Astrocyte (in vitro differentiated cells and primary cell): Measurements from ENCODE around the gene CA14. TPM values are rescaled to one million over a fixed set of nuclear protein-coding genes. Genes with fewer than 3 reads are reported as not detected.
"Not testable (repeated sequence)": the region's sequence is repeated elsewhere in the genome, so short reads cannot be mapped to it uniquely, and the experiment has no call there.

Source experiments
- DNase-seq: peaks from one replicate; pipeline ENCODE4 v3.0.0-alpha.2; 2010; ENCODE audit warnings: low read depth
- FAIRE-seq: peaks from 2 replicates; lab custom pipeline; 2011; peaks lifted over from hg19 to GRCh38; lab: Jason Lieb, UNC
- H2AFZ ChIP-seq: 2 replicates; pipeline ENCODE4 v1.6.0; 2012; ENCODE audit warnings: low read depth, low read length, inconsistent platforms
- H3K27ac ChIP-seq: 2 replicates; pipeline ENCODE4 v1.5.1; 2011; ENCODE audit warnings: low read depth, low read length, inconsistent platforms
- H3K27me3 ChIP-seq: 2 replicates; pipeline ENCODE4 v1.6.0; 2011; ENCODE audit warnings: low read length, inconsistent platforms; ENCODE audit not compliant: insufficient read depth
- H3K36me3 ChIP-seq: 2 replicates; pipeline ENCODE4 v1.5.1; 2011; ENCODE audit warnings: low read length, inconsistent platforms; ENCODE audit not compliant: insufficient read depth
- H3K4me1 ChIP-seq: 2 replicates; pipeline ENCODE4 v1.5.1; 2011; ENCODE audit warnings: low read length, inconsistent platforms; ENCODE audit not compliant: insufficient read depth
- H3K4me2 ChIP-seq: 2 replicates; pipeline ENCODE4 v1.6.0; 2012; ENCODE audit warnings: low read length, inconsistent platforms
- H3K4me3 ChIP-seq: 2 replicates; pipeline ENCODE4 v1.5.1; 2011; ENCODE audit warnings: low read depth, mild to moderate bottlenecking, low read length, inconsistent platforms; ENCODE audit not compliant: insufficient read depth
- H3K79me2 ChIP-seq: 2 replicates; pipeline ENCODE4 v1.6.0; 2012; ENCODE audit warnings: mild to moderate bottlenecking, low read length, inconsistent platforms; ENCODE audit not compliant: insufficient read depth
- H3K9ac ChIP-seq: 2 replicates; pipeline ENCODE4 v1.6.0; 2012; ENCODE audit warnings: mild to moderate bottlenecking, low read length, inconsistent platforms
- H3K9me3 ChIP-seq: 2 replicates; pipeline ENCODE4 v1.5.1; 2012; ENCODE audit warnings: low read depth, mild to moderate bottlenecking, low read length, inconsistent platforms; ENCODE audit not compliant: insufficient read depth
- H4K20me1 ChIP-seq: 2 replicates; pipeline ENCODE4 v1.6.0; 2012; ENCODE audit warnings: low read length, inconsistent platforms; ENCODE audit not compliant: insufficient read depth
- H3K27ac Mint-ChIP-seq: one replicate; pipeline ENCODE4 v1.8.0; 2021; ENCODE audit warnings: mild to moderate bottlenecking, mixed read lengths; ENCODE audit not compliant: unreplicated experiment
- H3K27me3 Mint-ChIP-seq: one replicate; pipeline ENCODE4 v1.8.0; 2021; ENCODE audit warnings: low read depth, mixed read lengths; ENCODE audit not compliant: unreplicated experiment
- H3K36me3 Mint-ChIP-seq: one replicate; pipeline ENCODE4 v1.8.0; 2021; ENCODE audit warnings: low read depth, mixed read lengths; ENCODE audit not compliant: unreplicated experiment
- H3K4me1 Mint-ChIP-seq: one replicate; pipeline ENCODE4 v1.8.0; 2021; ENCODE audit warnings: low read depth, mixed read lengths; ENCODE audit not compliant: unreplicated experiment
- H3K4me3 Mint-ChIP-seq: one replicate; pipeline ENCODE4 v1.8.0; 2021; ENCODE audit warnings: mild to moderate bottlenecking, moderate library complexity, mixed read lengths; ENCODE audit not compliant: unreplicated experiment
- H3K9me3 Mint-ChIP-seq: one replicate; pipeline ENCODE4 v1.8.0; 2021; ENCODE audit warnings: mild to moderate bottlenecking, mixed read lengths; ENCODE audit not compliant: unreplicated experiment
- CTCF ChIP-seq: IDR thresholded peaks from 2 replicates; pipeline ENCODE4 v1.5.1; 2011; ENCODE audit warnings: low read depth, mild to moderate bottlenecking, inconsistent platforms, low read length, moderate library complexity; ENCODE audit not compliant: insufficient read depth
- EZH2 ChIP-seq: IDR thresholded peaks from 2 replicates; pipeline ENCODE4 v1.6.1; 2012; ENCODE audit warnings: mild to moderate bottlenecking, low read length, inconsistent platforms; ENCODE audit not compliant: insufficient read depth
- total RNA-seq: library from RNA; stranded (reverse); gene quantifications from 2 replicates; pipeline ENCODE4 v1.2.1, GENCODE V29; 2021

Gene CA14
- total RNA-seq, 1 donor from 2014 or later: 1.2 TPM

GRCh38 chr1:150215855-150216254 lies 41.7 kb upstream of the CA14 start:
- H3K36me3 Mint-ChIP-seq, H3K27me3 Mint-ChIP-seq, H3K27ac Mint-ChIP-seq, H4K20me1 ChIP-seq, H3K9ac ChIP-seq, H3K4me1 Mint-ChIP-seq, H3K4me1 ChIP-seq, H3K4me3 ChIP-seq, DNase-seq, H3K9me3 Mint-ChIP-seq, H3K4me3 Mint-ChIP-seq, FAIRE-seq, H3K27ac ChIP-seq, H2AFZ ChIP-seq, H3K4me2 ChIP-seq, H3K9me3 ChIP-seq, H3K27me3 ChIP-seq, H3K79me2 ChIP-seq: not testable (repeated sequence)
- H3K36me3 ChIP-seq: peaks cover 11% of the 10 kb centered on the region

- no peak overlapping the region for H3K4me3 ChIP-seq
- H3K9me3 Mint-ChIP-seq: no peaks in the 10 kb centered on the region
- no peak overlapping the region for H3K4me2 ChIP-seq
- H3K36me3 ChIP-seq: peaks cover 27% of the 10 kb centered on the region
- H3K4me3 Mint-ChIP-seq: no peak overlapping the region
- H3K9ac ChIP-seq: no peak overlapping the region
- H3K27ac ChIP-seq: no peak overlapping the region
- H3K27me3 ChIP-seq: no peaks in the 10 kb centered on the region
- no peaks in the 10 kb centered on the region for H3K9me3 ChIP-seq
- H3K79me2 ChIP-seq: peaks cover 2% of the 10 kb centered on the region
- no peak overlapping the region for H2AFZ ChIP-seq
- no peaks in the 10 kb centered on the region for H3K4me1 ChIP-seq
- H3K27ac Mint-ChIP-seq: no peak overlapping the region
- no peaks in the 10 kb centered on the region for H3K27me3 Mint-ChIP-seq
- no peak for DNase-seq
- FAIRE-seq: no peak
- no peaks in the 10 kb centered on the region for H3K4me1 Mint-ChIP-seq
- TF ChIP-seq CTCF: peak; percentile 58
- no peak for TF ChIP-seq EZH2
- H3K36me3 Mint-ChIP-seq: peaks cover 9% of the 10 kb centered on the region
- no peaks in the 10 kb centered on the region for H4K20me1 ChIP-seq
Measured at GRCh38 chr1:150221552-150221951, 36.0 kb upstream of the CA14 start.

GRCh38 chr1:150224983-150225382 lies 32.6 kb upstream of the CA14 start:
- Histone ChIP-seq H3K9me3 (no peaks in the 10 kb centered on the region), H3K36me3 (peaks cover 36% of the 10 kb centered on the region), H3K9ac (no peak overlapping the region), H3K79me2 (peaks cover 8% of the 10 kb centered on the region), H3K27ac (no peak overlapping the region), H4K20me1 (no peaks in the 10 kb centered on the region), H3K4me1 (no peaks in the 10 kb centered on the region), H3K4me3 (no peak overlapping the region), H2AFZ (no peak overlapping the region), H3K27me3 (no peaks in the 10 kb centered on the region), H3K4me2 (no peak overlapping the region)
- FAIRE-seq: no peak
- Mint-ChIP-seq H3K27ac (peak overlapping the region; percentile 41), H3K9me3 (no peaks in the 10 kb centered on the region), H3K4me3 (no peak overlapping the region), H3K27me3 (no peaks in the 10 kb centered on the region), H3K4me1 (no peaks in the 10 kb centered on the region), H3K36me3 (peaks cover 11% of the 10 kb centered on the region)
- DNase-seq: no peak
- TF ChIP-seq EZH2 (no peak), CTCF (no peak)
